Fibroblast of villous mesenchyme (primary cell): ENCODE results near the gene POU2AF1. TPM values are rescaled to one million over a fixed set of nuclear protein-coding genes. Genes with fewer than 3 reads are reported as not detected.
"Not testable (repeated sequence)": the region's sequence is repeated elsewhere in the genome, so short reads cannot be mapped to it uniquely, and the experiment has no call there.

Source experiments
- DNase-seq: peaks from one replicate; pipeline ENCODE4 v3.0.0-alpha.2; 2010; ENCODE audit warnings: low read depth
- H3K4me3 ChIP-seq: 2 replicates; pipeline ENCODE4 v1.5.1; 2011; ENCODE audit warnings: low read depth, mild to moderate bottlenecking, low read length
- total RNA-seq: library from RNA; depleted of rRNA; stranded (reverse); fragments of >200 nt; gene quantifications from 2 replicates; pipeline ENCODE4 v1.2.3, GENCODE V29; 2012
- TF ChIP-seq, protein P1 (sequence below): IDR thresholded peaks from 2 replicates; pipeline ENCODE4 v1.5.1; 2012; ENCODE audit warnings: low read depth, mild to moderate bottlenecking, low read length; ENCODE audit not compliant: insufficient read depth

The POU2AF1 gene
- total RNA-seq, 1 donor, result not detected

GRCh38 chr11:111405551-111405950 lies 26.5 kb upstream of the POU2AF1 start:
- DNase-seq, result no peak
- H3K4me3 ChIP-seq, result no peak overlapping the region
- TF ChIP-seq, protein P1, sequence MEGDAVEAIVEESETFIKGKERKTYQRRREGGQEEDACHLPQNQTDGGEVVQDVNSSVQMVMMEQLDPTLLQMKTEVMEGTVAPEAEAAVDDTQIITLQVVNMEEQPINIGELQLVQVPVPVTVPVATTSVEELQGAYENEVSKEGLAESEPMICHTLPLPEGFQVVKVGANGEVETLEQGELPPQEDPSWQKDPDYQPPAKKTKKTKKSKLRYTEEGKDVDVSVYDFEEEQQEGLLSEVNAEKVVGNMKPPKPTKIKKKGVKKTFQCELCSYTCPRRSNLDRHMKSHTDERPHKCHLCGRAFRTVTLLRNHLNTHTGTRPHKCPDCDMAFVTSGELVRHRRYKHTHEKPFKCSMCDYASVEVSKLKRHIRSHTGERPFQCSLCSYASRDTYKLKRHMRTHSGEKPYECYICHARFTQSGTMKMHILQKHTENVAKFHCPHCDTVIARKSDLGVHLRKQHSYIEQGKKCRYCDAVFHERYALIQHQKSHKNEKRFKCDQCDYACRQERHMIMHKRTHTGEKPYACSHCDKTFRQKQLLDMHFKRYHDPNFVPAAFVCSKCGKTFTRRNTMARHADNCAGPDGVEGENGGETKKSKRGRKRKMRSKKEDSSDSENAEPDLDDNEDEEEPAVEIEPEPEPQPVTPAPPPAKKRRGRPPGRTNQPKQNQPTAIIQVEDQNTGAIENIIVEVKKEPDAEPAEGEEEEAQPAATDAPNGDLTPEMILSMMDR, result no peak

GRCh38 chr11:111403051-111403726 lies 24.1 kb upstream of the POU2AF1 start:
- H3K4me3 ChIP-seq, result no peak overlapping the region
- DNase-seq, result no peak

GRCh38 chr11:111402411-111402810 lies 23.3 kb upstream of the POU2AF1 start:
- TF ChIP-seq, protein P1, result no peak
- no peak overlapping the region for H3K4me3 ChIP-seq
- no peak for DNase-seq

More at GRCh38 chr11:111403051-111403726, 24.1 kb upstream of the POU2AF1 start:
- TF ChIP-seq, protein P1, result no peak

GRCh38 chr11:111401957-111402356 lies 22.9 kb upstream of the POU2AF1 start:
- not testable (repeated sequence) for H3K4me3 ChIP-seq, DNase-seq

DNA sequence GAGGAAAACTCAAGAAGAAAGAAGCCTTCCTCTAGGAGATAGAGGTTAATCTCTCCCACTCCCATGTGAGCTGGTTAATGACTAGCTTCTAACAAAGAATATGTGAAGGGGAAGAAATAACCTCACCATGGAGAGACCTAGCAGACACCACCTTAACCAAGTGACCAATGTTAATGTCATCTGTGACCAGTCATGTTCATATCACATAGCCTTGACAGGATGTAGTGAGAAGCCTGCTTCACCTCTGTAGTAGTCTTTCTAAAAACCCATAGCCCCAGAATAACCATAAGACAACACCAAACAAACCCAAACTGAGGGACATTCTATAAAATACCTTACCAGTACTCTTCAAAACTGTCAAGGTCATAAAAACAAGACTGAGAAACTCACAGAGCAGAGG lies 21.5 kb upstream of the POU2AF1 start:
- no peak for DNase-seq
- H3K4me3 ChIP-seq, result no peak overlapping the region
- TF ChIP-seq, protein P1, result no peak

DNA sequence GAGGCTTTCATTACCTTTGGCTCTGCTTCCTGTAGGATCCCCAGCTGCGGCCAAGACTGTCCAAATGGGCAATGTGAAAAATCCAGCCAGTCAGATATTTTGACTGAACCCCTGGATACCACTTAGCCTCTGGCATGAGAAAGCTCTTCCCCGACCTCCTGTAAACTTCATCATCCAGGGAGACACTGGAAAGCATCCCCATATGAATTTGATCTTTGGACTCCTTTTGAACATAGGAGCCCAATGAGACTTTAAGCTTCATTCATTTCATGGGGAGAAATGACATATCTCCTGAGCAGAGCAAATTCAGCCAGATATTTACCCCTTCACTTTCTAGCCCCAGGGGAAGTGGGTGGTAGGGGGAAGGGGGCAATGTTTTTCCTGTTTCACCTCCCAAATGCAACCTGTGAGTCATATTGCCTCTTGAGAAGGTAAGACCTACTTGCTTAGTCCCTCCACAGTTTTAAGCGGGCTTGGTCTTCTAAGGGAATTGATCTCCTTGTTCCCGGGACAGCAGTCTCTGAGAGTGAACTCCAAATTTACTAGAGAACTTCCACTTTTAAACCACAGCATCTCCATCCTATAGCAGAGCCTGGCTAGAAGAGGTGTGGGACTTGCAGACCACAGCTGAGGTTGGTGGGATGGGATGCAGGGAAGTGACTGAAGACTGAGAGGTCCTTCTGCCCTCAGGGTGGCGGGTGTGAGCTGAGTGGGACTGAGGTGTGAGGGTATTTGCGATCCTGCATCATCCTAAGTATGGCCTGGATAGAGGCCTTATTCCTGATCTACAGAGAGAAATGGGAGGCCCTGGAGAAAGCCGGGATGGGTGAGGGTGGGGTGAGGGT lies 20.3 kb upstream of the POU2AF1 start:
- DNase-seq, result no peak
- TF ChIP-seq, protein P1, result no peak
- H3K4me3 ChIP-seq, result no peak overlapping the region

- no peak overlapping the region for H3K4me3 ChIP-seq
- TF ChIP-seq, protein P1, result no peak
- DNase-seq, result no peak
Observed at GRCh38 chr11:111397034-111397433, 18.0 kb upstream of the POU2AF1 start.
